ENCODE data around the gene KLF6.

DNA sequence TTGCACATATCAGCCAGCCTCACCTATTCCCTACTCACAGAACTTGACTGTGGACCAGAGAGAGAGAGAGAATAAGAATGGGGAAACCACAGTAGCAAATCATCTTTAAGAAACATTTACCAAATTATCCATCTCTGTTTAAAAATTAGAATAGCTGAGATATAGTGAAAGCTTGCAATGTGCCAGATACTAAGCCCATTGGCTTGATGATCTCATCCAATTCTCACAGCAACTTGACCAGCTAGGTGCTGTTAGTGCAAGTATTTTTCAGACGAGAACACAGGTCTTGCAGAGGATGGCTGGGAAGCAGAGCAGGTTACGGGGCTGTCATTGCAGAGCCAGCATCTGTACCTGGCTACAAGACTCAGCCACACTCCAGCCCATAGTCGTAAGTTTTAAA lies 50.9 kb downstream of the KLF6 start:
- TF ChIP-seq, protein P1, sequence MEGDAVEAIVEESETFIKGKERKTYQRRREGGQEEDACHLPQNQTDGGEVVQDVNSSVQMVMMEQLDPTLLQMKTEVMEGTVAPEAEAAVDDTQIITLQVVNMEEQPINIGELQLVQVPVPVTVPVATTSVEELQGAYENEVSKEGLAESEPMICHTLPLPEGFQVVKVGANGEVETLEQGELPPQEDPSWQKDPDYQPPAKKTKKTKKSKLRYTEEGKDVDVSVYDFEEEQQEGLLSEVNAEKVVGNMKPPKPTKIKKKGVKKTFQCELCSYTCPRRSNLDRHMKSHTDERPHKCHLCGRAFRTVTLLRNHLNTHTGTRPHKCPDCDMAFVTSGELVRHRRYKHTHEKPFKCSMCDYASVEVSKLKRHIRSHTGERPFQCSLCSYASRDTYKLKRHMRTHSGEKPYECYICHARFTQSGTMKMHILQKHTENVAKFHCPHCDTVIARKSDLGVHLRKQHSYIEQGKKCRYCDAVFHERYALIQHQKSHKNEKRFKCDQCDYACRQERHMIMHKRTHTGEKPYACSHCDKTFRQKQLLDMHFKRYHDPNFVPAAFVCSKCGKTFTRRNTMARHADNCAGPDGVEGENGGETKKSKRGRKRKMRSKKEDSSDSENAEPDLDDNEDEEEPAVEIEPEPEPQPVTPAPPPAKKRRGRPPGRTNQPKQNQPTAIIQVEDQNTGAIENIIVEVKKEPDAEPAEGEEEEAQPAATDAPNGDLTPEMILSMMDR (conservative IDR thresholded peaks at IDR 0.05 in 1 of 2, IDR thresholded peaks at IDR 0.05 in 1 of 2; ENCODE audit: extremely low read depth in 1 of 2, insufficient read depth in 1 of 2, low read depth in 1 of 2, low read length in 2 of 2), result no peak
- no peak for TF ChIP-seq EZH2 (IDR thresholded peaks at IDR 0.05; ENCODE audit: borderline replicate concordance, low read length)
